Measurements from ENCODE around the gene EPB41L2. TPM values are rescaled to one million over a fixed set of nuclear protein-coding genes. Genes with fewer than 3 reads are reported as not detected.

The EPB41L2 gene
- total RNA-seq, 1 experiment from 2014 or later, result 74.8 TPM

- H3K79me2 ChIP-seq (ENCODE audit: insufficient read depth, low read length), result peaks cover 70% of the 10 kb centered on the region
- BruUV-seq (replicated peaks), result no TSS peak
- no peak overlapping the region for H3K27ac ChIP-seq (ENCODE audit: low read depth, low read length)
- H3K9me2 ChIP-seq (ENCODE audit: insufficient read depth), result no peaks in the 10 kb centered on the region
- H2AFZ ChIP-seq (ENCODE audit: low read depth, low read length, poor library complexity, severe bottlenecking), result no peak overlapping the region
- no peak overlapping the region for H3K9ac ChIP-seq (ENCODE audit: low read length)
- H3K4me1 ChIP-seq (ENCODE audit: control insufficient read depth in 1 of 2, insufficient read depth in 2 of 2, low read length in 2 of 2), result peaks cover 0 to 9% of the 10 kb centered on the region in 2 experiments; a peak in 1 of 4 replicates
- intact Hi-C loops (cut with micrococcal nuclease), result no loop called here
- ChIA-PET CTCF (no interaction called here), POLR2A (interaction anchor here (0.7 kb wide), 1 partner anchor 9 kb away, joined by 3 read pairs; no protein-coding TSS in a partner anchor), RAD21 (ENCODE audit: low non-redundant PET in 1 of 2, low total read pairs in 2 of 2, uncharacterized antibody in 2 of 2, unreplicated experiment in 2 of 2) (no interaction called here)
- no peak for DNase-seq (ENCODE audit: low read depth, low spot score)
- no peak overlapping the region for H3K4me3 ChIP-seq (replicated peaks in 1 of 2; ENCODE audit: low read depth in 1 of 2, low read length in 2 of 2)
- peaks cover 0 to 8% of the 10 kb centered on the region in 2 experiments; a peak in 1 of 4 replicates for H3K36me3 ChIP-seq (ENCODE audit: control insufficient read depth in 1 of 2, insufficient read depth in 2 of 2, low read length in 2 of 2)
- H3K4me2 ChIP-seq (ENCODE audit: low read length), result no peak overlapping the region
- H3K27me3 ChIP-seq (ENCODE audit: insufficient read depth, low read length), result no peaks in the 10 kb centered on the region
- H4K20me1 ChIP-seq (ENCODE audit: insufficient read depth), result no peaks in the 10 kb centered on the region
- TF ChIP-seq SP1 (IDR thresholded peaks at IDR 0.05; ENCODE audit: low read depth) (no peak), POLR2A (IDR thresholded peaks at IDR 0.05; ENCODE audit: borderline replicate concordance, extremely low read depth, insufficient read depth, insufficient read length) (no peak), ZFX (IDR thresholded peaks at IDR 0.05) (no peak), EZH2 (IDR thresholded peaks at IDR 0.05) (no peak), EGR1 (IDR thresholded peaks at IDR 0.05; ENCODE audit: low read depth) (no peak), TCF7L2 (IDR thresholded peaks at IDR 0.05; ENCODE audit: borderline replicate concordance, extremely low read depth, insufficient read depth, insufficient read length) (no peak), SRF (IDR thresholded peaks at IDR 0.05; ENCODE audit: low read depth) (no peak), MAX (IDR thresholded peaks at IDR 0.05) (no peak), CEBPB (IDR thresholded peaks at IDR 0.05; ENCODE audit: low read depth) (no peak), RAD21 (IDR thresholded peaks at IDR 0.05; ENCODE audit: low read depth) (no peak), JUND (IDR thresholded peaks at IDR 0.05) (no peak)
- TF ChIP-seq, protein P1, sequence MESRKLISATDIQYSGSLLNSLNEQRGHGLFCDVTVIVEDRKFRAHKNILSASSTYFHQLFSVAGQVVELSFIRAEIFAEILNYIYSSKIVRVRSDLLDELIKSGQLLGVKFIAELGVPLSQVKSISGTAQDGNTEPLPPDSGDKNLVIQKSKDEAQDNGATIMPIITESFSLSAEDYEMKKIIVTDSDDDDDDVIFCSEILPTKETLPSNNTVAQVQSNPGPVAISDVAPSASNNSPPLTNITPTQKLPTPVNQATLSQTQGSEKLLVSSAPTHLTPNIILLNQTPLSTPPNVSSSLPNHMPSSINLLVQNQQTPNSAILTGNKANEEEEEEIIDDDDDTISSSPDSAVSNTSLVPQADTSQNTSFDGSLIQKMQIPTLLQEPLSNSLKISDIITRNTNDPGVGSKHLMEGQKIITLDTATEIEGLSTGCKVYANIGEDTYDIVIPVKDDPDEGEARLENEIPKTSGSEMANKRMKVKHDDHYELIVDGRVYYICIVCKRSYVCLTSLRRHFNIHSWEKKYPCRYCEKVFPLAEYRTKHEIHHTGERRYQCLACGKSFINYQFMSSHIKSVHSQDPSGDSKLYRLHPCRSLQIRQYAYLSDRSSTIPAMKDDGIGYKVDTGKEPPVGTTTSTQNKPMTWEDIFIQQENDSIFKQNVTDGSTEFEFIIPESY (IDR thresholded peaks at IDR 0.05; ENCODE audit: extremely low read depth, insufficient replicate concordance, low read length), result no peak
- TF ChIP-seq, protein P2, sequence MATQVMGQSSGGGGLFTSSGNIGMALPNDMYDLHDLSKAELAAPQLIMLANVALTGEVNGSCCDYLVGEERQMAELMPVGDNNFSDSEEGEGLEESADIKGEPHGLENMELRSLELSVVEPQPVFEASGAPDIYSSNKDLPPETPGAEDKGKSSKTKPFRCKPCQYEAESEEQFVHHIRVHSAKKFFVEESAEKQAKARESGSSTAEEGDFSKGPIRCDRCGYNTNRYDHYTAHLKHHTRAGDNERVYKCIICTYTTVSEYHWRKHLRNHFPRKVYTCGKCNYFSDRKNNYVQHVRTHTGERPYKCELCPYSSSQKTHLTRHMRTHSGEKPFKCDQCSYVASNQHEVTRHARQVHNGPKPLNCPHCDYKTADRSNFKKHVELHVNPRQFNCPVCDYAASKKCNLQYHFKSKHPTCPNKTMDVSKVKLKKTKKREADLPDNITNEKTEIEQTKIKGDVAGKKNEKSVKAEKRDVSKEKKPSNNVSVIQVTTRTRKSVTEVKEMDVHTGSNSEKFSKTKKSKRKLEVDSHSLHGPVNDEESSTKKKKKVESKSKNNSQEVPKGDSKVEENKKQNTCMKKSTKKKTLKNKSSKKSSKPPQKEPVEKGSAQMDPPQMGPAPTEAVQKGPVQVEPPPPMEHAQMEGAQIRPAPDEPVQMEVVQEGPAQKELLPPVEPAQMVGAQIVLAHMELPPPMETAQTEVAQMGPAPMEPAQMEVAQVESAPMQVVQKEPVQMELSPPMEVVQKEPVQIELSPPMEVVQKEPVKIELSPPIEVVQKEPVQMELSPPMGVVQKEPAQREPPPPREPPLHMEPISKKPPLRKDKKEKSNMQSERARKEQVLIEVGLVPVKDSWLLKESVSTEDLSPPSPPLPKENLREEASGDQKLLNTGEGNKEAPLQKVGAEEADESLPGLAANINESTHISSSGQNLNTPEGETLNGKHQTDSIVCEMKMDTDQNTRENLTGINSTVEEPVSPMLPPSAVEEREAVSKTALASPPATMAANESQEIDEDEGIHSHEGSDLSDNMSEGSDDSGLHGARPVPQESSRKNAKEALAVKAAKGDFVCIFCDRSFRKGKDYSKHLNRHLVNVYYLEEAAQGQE (IDR thresholded peaks at IDR 0.05; ENCODE audit: low read depth), result no peak
- TF ChIP-seq, protein P3, sequence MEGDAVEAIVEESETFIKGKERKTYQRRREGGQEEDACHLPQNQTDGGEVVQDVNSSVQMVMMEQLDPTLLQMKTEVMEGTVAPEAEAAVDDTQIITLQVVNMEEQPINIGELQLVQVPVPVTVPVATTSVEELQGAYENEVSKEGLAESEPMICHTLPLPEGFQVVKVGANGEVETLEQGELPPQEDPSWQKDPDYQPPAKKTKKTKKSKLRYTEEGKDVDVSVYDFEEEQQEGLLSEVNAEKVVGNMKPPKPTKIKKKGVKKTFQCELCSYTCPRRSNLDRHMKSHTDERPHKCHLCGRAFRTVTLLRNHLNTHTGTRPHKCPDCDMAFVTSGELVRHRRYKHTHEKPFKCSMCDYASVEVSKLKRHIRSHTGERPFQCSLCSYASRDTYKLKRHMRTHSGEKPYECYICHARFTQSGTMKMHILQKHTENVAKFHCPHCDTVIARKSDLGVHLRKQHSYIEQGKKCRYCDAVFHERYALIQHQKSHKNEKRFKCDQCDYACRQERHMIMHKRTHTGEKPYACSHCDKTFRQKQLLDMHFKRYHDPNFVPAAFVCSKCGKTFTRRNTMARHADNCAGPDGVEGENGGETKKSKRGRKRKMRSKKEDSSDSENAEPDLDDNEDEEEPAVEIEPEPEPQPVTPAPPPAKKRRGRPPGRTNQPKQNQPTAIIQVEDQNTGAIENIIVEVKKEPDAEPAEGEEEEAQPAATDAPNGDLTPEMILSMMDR (IDR thresholded peaks at IDR 0.05 in 2 of 3, conservative IDR thresholded peaks at IDR 0.05 in 1 of 3; ENCODE audit: borderline replicate concordance in 1 of 3, insufficient read depth in 1 of 3, low read depth in 2 of 3, low read length in 2 of 3), result no peak
- ATAC-seq, result no peak
- H3K9me3 ChIP-seq (ENCODE audit: control insufficient read depth in 1 of 2, insufficient read depth in 1 of 2, low read depth in 1 of 2, low read length in 2 of 2), result peaks cover 8 to 22% of the 10 kb centered on the region in 2 experiments; a peak in 2 of 4 replicates
Observed at GRCh38 chr6:131052181-131052580, 10.9 kb downstream of the EPB41L2 start.
